ENCODE measurements around the gene IGF2.

Gene IGF2

DNA sequence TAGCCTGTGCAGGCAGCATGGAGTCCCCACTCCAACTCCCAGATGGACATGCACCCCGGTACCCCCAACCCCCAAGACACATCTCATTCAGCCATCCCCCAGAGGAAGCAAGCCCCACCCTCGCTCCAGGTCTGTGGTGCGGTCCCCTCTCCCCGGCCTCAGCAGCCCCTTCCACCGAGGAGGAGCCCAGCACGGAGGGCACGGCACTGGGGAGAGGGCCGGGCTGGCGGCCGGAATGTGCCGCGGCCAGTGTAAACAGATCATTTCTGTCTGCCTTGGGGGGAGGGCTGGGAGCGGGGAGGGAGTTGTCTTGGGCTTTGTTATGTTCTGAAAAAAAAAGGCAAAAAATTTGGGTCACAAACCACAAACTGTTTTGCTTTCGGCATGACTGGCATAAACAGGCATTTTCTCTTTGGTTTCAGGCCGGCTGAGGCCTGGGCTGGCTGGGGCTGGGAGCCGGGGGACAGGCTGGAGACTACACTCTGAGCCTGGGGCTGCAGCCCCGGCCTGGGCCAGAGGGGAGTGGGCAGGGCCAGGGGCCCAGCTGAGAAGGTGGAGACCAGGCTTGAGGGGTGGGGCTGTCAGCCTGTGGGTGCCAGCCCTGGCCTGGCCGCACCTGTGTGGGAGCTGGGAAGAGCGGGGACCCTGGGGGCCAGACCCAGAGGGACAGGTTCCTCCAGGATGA lies 16.8 kb downstream of the IGF2 start:
- no peak for DNase-seq

- DNase-seq, result no peak
Observed at GRCh38 chr11:2121227-2122130, 17.7 kb downstream of the IGF2 start.

GRCh38 chr11:2120359-2121100 lies 18.7 kb downstream of the IGF2 start:
- DNase-seq, result no peak

DNA sequence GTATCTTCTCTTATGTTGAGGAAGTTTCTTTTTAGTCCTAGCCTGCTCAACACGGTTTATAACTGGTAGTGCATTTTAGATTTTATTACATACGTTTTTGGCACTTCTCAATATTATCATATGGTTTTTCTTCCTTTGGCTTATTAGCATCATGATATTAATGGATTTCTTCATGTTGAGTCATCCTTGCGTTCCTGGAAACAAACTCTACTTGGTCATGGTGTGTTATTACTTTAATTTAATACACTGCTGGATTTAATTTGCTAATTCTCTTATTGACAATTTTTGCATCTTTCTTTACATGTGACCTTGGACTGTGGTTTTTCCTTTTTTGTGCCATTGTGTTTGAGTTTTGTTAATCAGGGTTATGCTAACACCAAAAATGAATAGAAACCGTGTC lies 20.5 kb downstream of the IGF2 start:
- DNase-seq, result no peak

- no peak for DNase-seq
Observed at GRCh38 chr11:2116680-2117079, 22.5 kb downstream of the IGF2 start.

GRCh38 chr11:2115308-2115707 lies 23.9 kb downstream of the IGF2 start:
- DNase-seq, result no peak

GRCh38 chr11:2114430-2115241 lies 24.6 kb downstream of the IGF2 start:
- DNase-seq, result no peak

GRCh38 chr11:2113776-2114175 lies 25.4 kb downstream of the IGF2 start:
- no peak for DNase-seq

DNA sequence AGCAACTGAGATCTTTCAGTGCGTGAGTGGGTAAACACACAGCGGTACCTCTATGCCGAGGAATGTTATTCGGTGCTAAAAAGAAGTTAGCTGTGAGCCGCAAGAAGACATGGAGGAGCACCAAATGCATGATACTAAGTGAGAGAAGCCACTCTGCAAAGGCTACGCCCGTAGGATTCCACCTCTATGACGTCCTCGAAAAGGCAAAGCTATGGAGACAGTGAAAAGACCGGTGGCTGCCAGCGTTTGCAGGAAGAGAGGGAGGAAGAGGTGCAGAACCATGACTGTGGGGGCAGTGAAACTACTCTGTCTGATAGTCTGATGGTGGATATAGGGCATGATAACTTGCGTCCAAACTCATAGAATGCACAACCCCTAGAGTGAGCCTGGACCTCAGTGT lies 28.7 kb downstream of the IGF2 start:
- no peak for DNase-seq

GRCh38 chr11:2109541-2110019 lies 29.6 kb downstream of the IGF2 start:
- no peak for DNase-seq

GRCh38 chr11:2108675-2109491 lies 30.3 kb downstream of the IGF2 start:
- DNase-seq, result no peak

GRCh38 chr11:2107941-2108630 lies 31.1 kb downstream of the IGF2 start:
- no peak for DNase-seq

DNA sequence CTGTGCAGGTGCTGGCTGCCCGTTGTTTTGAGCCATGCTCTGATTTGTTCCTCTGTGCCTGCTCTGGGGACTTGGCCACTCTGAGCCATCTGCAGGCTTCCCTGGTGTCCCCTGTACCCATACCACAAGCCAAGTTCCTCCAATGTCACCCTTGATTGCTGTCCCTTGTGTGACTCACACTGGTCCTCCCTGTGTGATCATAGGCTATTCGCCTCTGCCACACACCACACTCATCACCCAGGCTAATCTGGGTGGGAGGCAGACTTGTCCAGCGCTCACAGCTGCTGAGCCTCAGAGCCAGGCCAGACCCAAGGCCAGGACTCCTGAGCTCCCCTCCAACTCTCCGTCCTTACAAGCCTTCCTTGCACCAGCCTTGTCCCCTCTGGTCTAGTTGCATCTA lies 31.7 kb downstream of the IGF2 start:
- no peak for DNase-seq

- DNase-seq, result no peak
Observed at GRCh38 chr11:2106583-2107209, 32.5 kb downstream of the IGF2 start.

DNA sequence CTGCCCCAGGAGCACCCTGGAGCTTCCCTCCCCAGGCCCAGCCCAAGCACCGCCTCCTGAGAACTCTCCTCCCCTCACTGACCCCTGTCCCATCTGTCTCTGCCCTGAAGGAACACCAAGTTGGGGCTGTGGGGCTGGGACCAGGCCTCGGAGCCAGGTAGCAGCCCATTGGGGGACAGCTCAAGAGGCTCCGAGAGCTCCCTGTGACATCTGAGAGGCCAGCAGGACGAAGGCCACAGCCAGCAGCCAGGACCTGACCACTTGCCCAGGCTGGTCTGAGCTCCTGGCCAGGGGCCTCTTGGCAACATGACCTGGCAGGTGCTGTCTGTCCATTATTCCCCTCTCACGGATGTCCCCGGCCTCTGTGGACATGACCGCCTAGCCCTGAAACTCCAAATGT lies 33.7 kb downstream of the IGF2 start:
- no peak for DNase-seq

- no peak for DNase-seq
Observed at GRCh38 chr11:2104524-2105440, 34.4 kb downstream of the IGF2 start.

- no peak for DNase-seq
Observed at GRCh38 chr11:2103668-2104523, 35.3 kb downstream of the IGF2 start.

GRCh38 chr11:2102883-2103213 lies 36.3 kb downstream of the IGF2 start:
- no peak for DNase-seq

Data from stimulated activated CD4-positive, alpha-beta T cell treated with anti-CD3 and anti-CD28 coated beads, Interleukin-2, amount 100 ng/mL, for 24 hours (primary cell).